A673 (cell line): ENCODE measurements around the gene OTOG.

ENCODE experiments used
- CTCF ChIP-seq: fragments of 300-800, 200-600 bp; sonication (generic); conservative IDR thresholded peaks from 2 replicates; pipeline ENCODE4 v1.5.1; 2017; ENCODE audit warnings: low read depth, mild to moderate bottlenecking, antibody characterized with exemption, low read length, moderate library complexity, mixed read lengths
- EZH2 ChIP-seq: fragments of 200-600 bp; sonication (generic); IDR thresholded peaks from 2 replicates; pipeline ENCODE4 v1.6.1; 2017; ENCODE audit warnings: borderline replicate concordance, low read depth, mild to moderate bottlenecking, mixed read lengths, antibody characterized with exemption, low read length; ENCODE audit not compliant: poor library complexity, severe bottlenecking

GRCh38 chr11:17543041-17543440 lies 4.0 kb upstream of the OTOG start:
- TF ChIP-seq CTCF (no peak), EZH2 (no peak)
